Keratinocyte (primary cell): Measurements from ENCODE around the gene CFAP77. TPM values are rescaled to one million over a fixed set of nuclear protein-coding genes. Genes with fewer than 3 reads are reported as not detected.

Experiments used
- DNase-seq: peaks from one replicate; pipeline ENCODE4 v3.0.0-alpha.2; 2011; ENCODE audit warnings: low read depth, missing footprints, low spot score
- FAIRE-seq: peaks from 2 replicates; lab custom pipeline; 2011; peaks lifted over from hg19 to GRCh38; lab: Jason Lieb, UNC
- H2AFZ ChIP-seq: 2 replicates; pipeline ENCODE4 v1.6.0; 2012; ENCODE audit warnings: low read length, control low read depth, inconsistent platforms; ENCODE audit not compliant: control insufficient read depth
- H3K27ac ChIP-seq: 2 replicates; pipeline ENCODE4 v1.5.1; 2011; ENCODE audit warnings: low read length; ENCODE audit not compliant: control insufficient read depth, insufficient read depth
- H3K27me3 ChIP-seq: 3 replicates; pipeline ENCODE4 v1.6.0; 2011; ENCODE audit warnings: low read length; ENCODE audit not compliant: control insufficient read depth, insufficient read depth; ENCODE audit errors: extremely low read depth
- H3K36me3 ChIP-seq, 2 experiments: 2 replicates in 1 of 2; 3 replicates in 1 of 2; pipeline ENCODE4 v1.5.1; 2011; ENCODE audit warnings: low read length in 2 of 2, mild to moderate bottlenecking in 1 of 2; ENCODE audit not compliant: control insufficient read depth in 2 of 2, insufficient read depth in 2 of 2; ENCODE audit errors: extremely low read depth in 1 of 2
- H3K4me1 ChIP-seq: 3 replicates; pipeline ENCODE4 v1.5.1; 2011; ENCODE audit warnings: low read length; ENCODE audit not compliant: control insufficient read depth, insufficient read depth; ENCODE audit errors: extremely low read depth
- H3K4me2 ChIP-seq: 3 replicates; pipeline ENCODE4 v1.6.0; 2011; ENCODE audit warnings: low read depth, low read length; ENCODE audit not compliant: control insufficient read depth, insufficient read depth; ENCODE audit errors: extremely low read depth
- H3K4me3 ChIP-seq, 3 experiments: fragments of 200-600 bp in 1 of 3; sonication (generic) in 1 of 3; 2 replicates in 2 of 3; 3 replicates in 1 of 3; pipeline ENCODE4 v1.5.1; 2011 to 2016; ENCODE audit warnings: low read length in 3 of 3, mild to moderate bottlenecking in 3 of 3, control low read depth in 2 of 3, inconsistent platforms in 1 of 3, low read depth in 1 of 3, mixed read lengths in 1 of 3, mixed run types in 1 of 3, moderate library complexity in 1 of 3; ENCODE audit not compliant: control insufficient read depth in 2 of 3, insufficient read depth in 2 of 3; ENCODE audit errors: extremely low read depth in 1 of 3
- H3K79me2 ChIP-seq: 2 replicates; pipeline ENCODE4 v1.6.0; 2012; ENCODE audit warnings: low read length; ENCODE audit not compliant: control insufficient read depth, insufficient read depth
- H3K9ac ChIP-seq: 3 replicates; pipeline ENCODE4 v1.6.0; 2011; ENCODE audit warnings: low read length; ENCODE audit not compliant: control insufficient read depth, insufficient read depth; ENCODE audit errors: extremely low read depth
- H3K9me1 ChIP-seq: 3 replicates; pipeline ENCODE4 v1.6.0; 2011; ENCODE audit warnings: low read length; ENCODE audit not compliant: control insufficient read depth, insufficient read depth; ENCODE audit errors: extremely low read depth
- H3K9me3 ChIP-seq: 2 replicates; pipeline ENCODE4 v1.5.1; 2012; ENCODE audit warnings: low read depth, low read length; ENCODE audit not compliant: control insufficient read depth
- H4K20me1 ChIP-seq: 3 replicates; pipeline ENCODE4 v1.6.0; 2011; ENCODE audit warnings: low read length; ENCODE audit not compliant: control insufficient read depth, insufficient read depth; ENCODE audit errors: extremely low read depth
- EZH2 ChIP-seq: IDR thresholded peaks from one replicate; pipeline ENCODE4 v1.6.1; 2012; ENCODE audit warnings: inconsistent platforms, mild to moderate bottlenecking, low read length, moderate library complexity
- dilution Hi-C: fragments of 300-500 bp; cut with MboI; formaldehyde crosslinking; loops from one replicate; pipeline ENCODE4 v1.7.0; 2020; ENCODE audit warnings: low sequenced_read_pairs; ENCODE audit not compliant: extremely low pct_ligation_motif_present
- polyA plus RNA-seq, 5 experiments: library from polyadenylated mRNA; depleted of rRNA in 3 of 5; stranded (reverse) in 3 of 5; stranded (forward) in 1 of 5; unstranded in 1 of 5; fragments of >200 nt; gene quantifications; 1 replicate in 1 of 5; 2 replicates in 3 of 5; 3 replicates in 1 of 5; pipeline versions ENCODE4 v1.2.1 to v1.2.3, GENCODE V29; 2011 to 2012; ENCODE audit warnings: missing spikeins in 2 of 5, low read depth in 1 of 5, low replicate concordance in 1 of 5
- TF ChIP-seq, protein P1 (sequence below), 3 experiments: IDR thresholded peaks in 1 of 3; conservative IDR thresholded peaks in 1 of 3; optimal IDR thresholded peaks in 1 of 3; 2 replicates in 2 of 3; 3 replicates in 1 of 3; pipeline versions ENCODE3 to v1.5.1; 2011; ENCODE audit warnings: low read length in 3 of 3, mild to moderate bottlenecking in 3 of 3, moderate library complexity in 2 of 3, control low read depth in 1 of 3, inconsistent platforms in 1 of 3; ENCODE audit not compliant: insufficient read depth in 2 of 3; ENCODE audit errors: extremely low read depth in 1 of 3

Gene CFAP77
- polyA plus RNA-seq, 1 donor (not counting 4 experiments of a cell fraction or from before 2014, with no cell fraction given): not detected

- H3K4me1 ChIP-seq: no peaks in the 10 kb centered on the region
- H4K20me1 ChIP-seq: no peaks in the 10 kb centered on the region
- no peak overlapping the region for H2AFZ ChIP-seq
- no peaks in the 10 kb centered on the region for H3K79me2 ChIP-seq
- H3K27ac ChIP-seq: no peak overlapping the region
- H3K9ac ChIP-seq: no peak overlapping the region
- no peaks in the 10 kb centered on the region for H3K9me1 ChIP-seq
- no peak for DNase-seq
- no peak for FAIRE-seq
- no peaks in the 10 kb centered on the region for H3K27me3 ChIP-seq
- no peak overlapping the region for H3K4me3 ChIP-seq
- H3K9me3 ChIP-seq: no peaks in the 10 kb centered on the region
- peaks cover 37 to 38% of the 10 kb centered on the region in 2 experiments for H3K36me3 ChIP-seq
- TF ChIP-seq, protein P1, sequence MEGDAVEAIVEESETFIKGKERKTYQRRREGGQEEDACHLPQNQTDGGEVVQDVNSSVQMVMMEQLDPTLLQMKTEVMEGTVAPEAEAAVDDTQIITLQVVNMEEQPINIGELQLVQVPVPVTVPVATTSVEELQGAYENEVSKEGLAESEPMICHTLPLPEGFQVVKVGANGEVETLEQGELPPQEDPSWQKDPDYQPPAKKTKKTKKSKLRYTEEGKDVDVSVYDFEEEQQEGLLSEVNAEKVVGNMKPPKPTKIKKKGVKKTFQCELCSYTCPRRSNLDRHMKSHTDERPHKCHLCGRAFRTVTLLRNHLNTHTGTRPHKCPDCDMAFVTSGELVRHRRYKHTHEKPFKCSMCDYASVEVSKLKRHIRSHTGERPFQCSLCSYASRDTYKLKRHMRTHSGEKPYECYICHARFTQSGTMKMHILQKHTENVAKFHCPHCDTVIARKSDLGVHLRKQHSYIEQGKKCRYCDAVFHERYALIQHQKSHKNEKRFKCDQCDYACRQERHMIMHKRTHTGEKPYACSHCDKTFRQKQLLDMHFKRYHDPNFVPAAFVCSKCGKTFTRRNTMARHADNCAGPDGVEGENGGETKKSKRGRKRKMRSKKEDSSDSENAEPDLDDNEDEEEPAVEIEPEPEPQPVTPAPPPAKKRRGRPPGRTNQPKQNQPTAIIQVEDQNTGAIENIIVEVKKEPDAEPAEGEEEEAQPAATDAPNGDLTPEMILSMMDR (optimal IDR thresholded peaks at IDR 0.05 in 1 of 3, IDR thresholded peaks at IDR 0.05 in 1 of 3, conservative IDR thresholded peaks at IDR 0.05 in 1 of 3; ENCODE audit: extremely low read depth in 1 of 3, insufficient read depth in 2 of 3, low read length in 3 of 3): no peak
- no peak for TF ChIP-seq EZH2
- H3K4me2 ChIP-seq: no peak overlapping the region
- dilution Hi-C loops: no loop called here
These were observed 195.4 kb downstream of the CFAP77 start for GRCh38 chr9:132605387-132605786.

DNA sequence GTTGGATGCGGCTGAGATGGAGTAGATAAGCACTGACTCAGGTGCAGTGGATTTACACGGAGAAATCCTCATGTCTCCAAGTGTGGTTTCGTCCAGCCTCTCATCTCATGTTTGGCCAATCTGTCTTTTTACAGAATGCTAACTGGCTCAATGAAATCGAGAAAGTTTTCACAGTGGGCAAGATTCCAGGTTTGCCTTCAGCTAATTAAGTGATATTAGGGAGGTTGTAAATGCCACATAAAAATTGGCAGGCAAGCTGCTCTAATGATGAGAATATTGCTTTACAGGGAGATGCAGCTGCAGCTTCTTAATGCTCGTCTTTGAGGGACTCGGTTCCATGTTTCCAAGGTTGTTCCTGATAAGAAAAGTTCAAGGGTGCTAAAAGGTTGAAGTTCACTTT, 196.1 kb downstream of the CFAP77 start:
- Histone ChIP-seq H3K4me3 (no peak overlapping the region), H3K27ac (no peak overlapping the region), H4K20me1 (no peaks in the 10 kb centered on the region), H2AFZ (no peak overlapping the region), H3K9ac (no peak overlapping the region), H3K9me1 (no peaks in the 10 kb centered on the region), H3K4me1 (no peaks in the 10 kb centered on the region), H3K4me2 (no peak overlapping the region), H3K36me3 (peaks cover 37 to 43% of the 10 kb centered on the region in 2 experiments), H3K9me3 (no peaks in the 10 kb centered on the region), H3K27me3 (no peaks in the 10 kb centered on the region), H3K79me2 (no peaks in the 10 kb centered on the region)
- TF ChIP-seq EZH2: no peak
- TF ChIP-seq, protein P1 (optimal IDR thresholded peaks at IDR 0.05 in 1 of 3, IDR thresholded peaks at IDR 0.05 in 1 of 3, conservative IDR thresholded peaks at IDR 0.05 in 1 of 3; ENCODE audit: extremely low read depth in 1 of 3, insufficient read depth in 2 of 3, low read length in 3 of 3): no peak
- dilution Hi-C loops: no loop called here
- no peak for DNase-seq
- no peak for FAIRE-seq
